ENCODE data around the gene CIP2A.

The CIP2A gene

DNA sequence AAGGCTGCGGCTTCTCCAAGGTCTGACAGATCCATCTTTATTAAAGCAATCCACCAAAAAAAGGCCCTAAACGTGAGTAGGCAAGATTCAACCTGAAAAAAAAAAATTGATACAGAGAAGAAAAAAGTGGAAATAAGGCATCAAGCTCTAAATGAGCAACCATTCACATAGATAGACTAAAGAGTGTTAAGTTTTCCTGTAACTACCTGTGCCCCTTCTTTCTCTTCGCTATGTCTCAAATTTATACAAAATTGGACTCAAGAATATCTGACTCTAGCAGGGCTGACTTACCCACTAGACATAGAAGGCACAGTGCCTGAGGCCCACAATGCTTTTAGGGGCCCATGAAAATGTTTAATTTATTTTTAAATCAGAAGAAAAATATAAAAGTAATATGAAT is 78.7 kb downstream of the CIP2A start, which contains the start of gene MYH15:
Gene MYH15 (minus strand): TSS at position 101 of the 400 bp plus-strand sequence. CDS start 66 bp downstream, at position 35.
- DNase-seq (ENCODE audit: low spot score) = no peak

DNA sequence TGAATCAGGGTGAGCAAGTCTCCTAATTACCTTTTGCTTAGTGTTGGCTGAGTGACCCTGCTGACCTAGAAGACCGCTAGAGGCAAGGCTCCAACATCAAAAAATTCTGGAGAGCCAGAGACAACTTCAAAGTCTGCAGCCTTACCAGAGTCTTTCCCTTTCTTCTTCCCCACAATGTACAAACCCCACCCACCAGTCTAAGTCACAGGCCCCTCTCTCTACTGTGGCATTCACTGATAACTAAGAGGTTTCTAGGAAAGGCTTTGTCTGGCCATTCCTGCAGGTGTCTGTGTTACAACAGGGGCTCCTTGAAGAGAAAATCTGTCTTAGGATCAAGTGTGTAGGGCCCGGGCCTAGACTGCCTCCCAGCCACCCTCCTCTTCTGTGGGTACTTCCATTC is 79.4 kb downstream of the CIP2A start:
- no peak for DNase-seq (ENCODE audit: low spot score)

DNA sequence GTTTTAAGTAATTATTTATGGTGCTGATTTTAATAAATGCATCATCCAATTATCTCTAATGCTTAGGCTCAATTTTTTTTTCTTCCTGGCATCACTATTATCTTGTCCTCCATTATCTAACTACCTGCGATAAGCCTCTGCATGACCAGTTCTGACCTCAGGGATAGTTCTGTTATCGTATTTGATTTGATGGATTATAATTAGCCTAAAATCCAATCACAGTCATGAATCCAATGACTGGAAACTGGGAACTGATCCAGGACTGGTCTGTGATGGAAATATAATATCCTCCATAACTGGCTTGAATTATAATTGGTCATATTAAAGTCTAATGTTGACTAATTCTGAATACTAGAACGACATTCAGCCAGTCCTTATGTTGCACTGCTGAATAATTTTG is 80.0 kb downstream of the CIP2A start:
- DNase-seq (ENCODE audit: low spot score) = no peak

DNA sequence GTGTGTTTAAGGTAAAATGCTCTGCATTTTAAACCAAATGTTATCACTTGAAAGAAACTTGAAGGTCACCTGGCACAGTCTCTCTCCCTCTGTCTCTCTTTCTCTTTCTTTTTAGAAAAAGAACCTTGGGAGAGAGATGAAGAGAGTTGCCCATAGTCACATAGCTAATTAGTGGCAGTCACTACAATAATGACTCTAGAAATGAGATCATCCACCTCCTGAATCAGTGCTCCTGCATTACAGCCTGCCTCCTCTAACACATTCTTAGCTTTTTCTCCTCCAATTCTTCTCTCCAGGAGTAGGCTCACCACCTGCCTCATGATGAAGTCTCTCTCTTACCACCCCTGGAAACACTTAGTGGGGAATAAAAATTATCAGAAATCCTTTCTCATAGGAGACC is 81.3 kb downstream of the CIP2A start:
- DNase-seq (ENCODE audit: low spot score) = no peak

DNA sequence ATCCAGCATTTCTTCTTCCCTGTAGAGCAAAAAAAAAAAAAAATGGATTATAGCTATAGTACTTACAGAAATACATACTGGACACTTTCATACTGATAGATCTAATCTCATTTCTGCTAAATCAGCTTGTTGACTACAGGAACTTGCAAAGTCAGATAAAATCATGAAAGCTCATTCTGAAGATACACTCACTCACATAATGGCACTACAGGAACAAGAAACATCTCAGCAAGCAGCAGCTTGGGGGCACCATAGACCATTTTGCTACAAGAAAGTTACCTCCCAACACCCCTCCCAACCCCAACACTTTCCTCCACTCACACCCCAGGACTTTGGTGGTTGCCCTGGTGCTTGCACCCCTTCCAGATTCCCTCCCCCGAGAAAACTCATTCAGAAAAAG is 83.4 kb downstream of the CIP2A start:
- DNase-seq (ENCODE audit: low spot score) = no peak

DNA sequence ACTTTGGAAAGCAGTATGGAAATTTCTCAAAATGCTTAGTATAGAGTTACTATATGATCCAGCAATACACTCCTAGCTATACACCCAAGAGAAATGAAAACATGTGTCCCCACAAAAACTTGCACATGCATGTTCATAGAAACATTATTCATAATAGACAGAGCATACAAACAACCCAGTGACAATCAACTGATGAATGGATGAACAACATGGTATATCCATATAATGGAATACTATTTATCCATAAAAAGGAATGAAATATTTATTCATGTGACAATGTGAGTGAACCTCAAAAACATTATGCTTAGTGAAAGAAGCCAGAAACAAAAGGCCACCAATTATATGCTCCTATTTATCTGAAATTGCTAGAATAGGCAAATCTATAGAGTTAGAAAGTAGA is 85.5 kb downstream of the CIP2A start:
- DNase-seq (ENCODE audit: low spot score) = no peak

DNA sequence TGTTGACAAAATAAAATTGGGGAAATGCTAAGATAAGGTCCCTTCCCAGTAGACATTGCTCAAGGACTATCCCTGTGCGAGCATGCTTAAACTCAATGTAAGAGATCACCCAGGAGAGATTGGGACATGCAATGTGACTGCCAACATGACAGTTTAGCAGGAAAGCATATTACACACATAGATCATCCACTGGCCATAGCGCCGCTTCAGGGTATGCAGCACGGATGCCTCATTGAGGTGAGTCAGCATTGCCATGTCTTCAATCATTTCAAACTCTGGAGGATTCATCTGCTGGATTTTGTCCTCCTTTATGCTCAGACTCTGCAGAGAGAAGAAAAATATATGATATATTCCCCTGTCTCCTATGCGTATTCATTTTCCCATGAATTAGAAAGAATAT is 87.7 kb downstream of the CIP2A start:
- no peak for DNase-seq (ENCODE audit: low spot score)

DNA sequence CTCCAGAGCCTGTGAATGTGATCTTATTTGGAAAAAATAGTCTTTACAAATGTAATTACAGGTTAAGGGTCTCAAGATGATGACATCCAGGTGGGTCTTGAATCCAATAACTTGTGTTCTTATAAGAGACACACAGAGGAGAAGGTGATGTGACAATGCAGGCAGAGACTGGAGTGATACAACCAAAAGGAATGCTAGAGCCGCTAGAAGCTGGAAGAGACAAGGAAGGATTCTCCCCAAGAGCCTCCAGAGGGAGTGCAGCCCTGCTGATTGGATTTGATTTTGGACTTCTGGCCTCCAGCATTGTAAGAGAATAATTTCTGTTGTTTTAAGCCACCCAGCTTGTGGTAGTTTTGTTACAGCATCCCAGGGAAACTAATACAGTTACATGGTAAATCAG is 88.5 kb downstream of the CIP2A start:
- peak; percentile 41 for DNase-seq (ENCODE audit: low spot score)

Measured in kidney tubule cell (primary cell).